DND-41 (cell line): Measurements from ENCODE around the gene KRTAP13-4.

Experiments
- EZH2 ChIP-seq: IDR thresholded peaks from 3 replicates; pipeline ENCODE4 v1.6.1; 2012; ENCODE audit warnings: borderline replicate concordance, low read depth, mild to moderate bottlenecking, moderate library complexity, low read length, inconsistent platforms; ENCODE audit not compliant: severe bottlenecking
- TF ChIP-seq, protein P1 (sequence below): IDR thresholded peaks from 2 replicates; pipeline ENCODE4 v1.5.1; 2012; ENCODE audit warnings: borderline replicate concordance, low read length, moderate library complexity, mild to moderate bottlenecking; ENCODE audit not compliant: poor library complexity, severe bottlenecking; ENCODE audit errors: extremely low read depth

DNA sequence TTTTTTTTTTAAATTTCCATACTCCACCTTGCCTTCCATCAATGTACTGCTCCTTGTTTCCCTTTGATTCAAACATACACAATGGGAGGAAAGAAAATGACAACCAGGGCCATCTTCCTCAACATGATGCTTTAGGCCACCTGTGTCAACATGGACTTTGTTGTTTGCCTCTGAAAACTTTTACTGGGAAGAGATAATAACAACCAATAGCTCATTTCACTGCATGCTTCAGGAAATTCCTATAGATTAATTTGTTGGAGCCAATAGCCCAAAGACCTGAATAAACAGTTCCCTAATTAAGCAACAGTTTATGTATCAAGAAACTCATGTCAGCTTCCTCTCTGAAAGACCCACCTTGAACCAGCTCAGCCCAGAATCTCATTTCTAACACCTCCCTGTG is 13.2 kb downstream of the KRTAP13-4 start:
- TF ChIP-seq, protein P1, sequence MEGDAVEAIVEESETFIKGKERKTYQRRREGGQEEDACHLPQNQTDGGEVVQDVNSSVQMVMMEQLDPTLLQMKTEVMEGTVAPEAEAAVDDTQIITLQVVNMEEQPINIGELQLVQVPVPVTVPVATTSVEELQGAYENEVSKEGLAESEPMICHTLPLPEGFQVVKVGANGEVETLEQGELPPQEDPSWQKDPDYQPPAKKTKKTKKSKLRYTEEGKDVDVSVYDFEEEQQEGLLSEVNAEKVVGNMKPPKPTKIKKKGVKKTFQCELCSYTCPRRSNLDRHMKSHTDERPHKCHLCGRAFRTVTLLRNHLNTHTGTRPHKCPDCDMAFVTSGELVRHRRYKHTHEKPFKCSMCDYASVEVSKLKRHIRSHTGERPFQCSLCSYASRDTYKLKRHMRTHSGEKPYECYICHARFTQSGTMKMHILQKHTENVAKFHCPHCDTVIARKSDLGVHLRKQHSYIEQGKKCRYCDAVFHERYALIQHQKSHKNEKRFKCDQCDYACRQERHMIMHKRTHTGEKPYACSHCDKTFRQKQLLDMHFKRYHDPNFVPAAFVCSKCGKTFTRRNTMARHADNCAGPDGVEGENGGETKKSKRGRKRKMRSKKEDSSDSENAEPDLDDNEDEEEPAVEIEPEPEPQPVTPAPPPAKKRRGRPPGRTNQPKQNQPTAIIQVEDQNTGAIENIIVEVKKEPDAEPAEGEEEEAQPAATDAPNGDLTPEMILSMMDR = no peak
- TF ChIP-seq EZH2 = no peak
